Upper lobe of left lung (tissue), 6 donors: ENCODE measurements around the gene EXOC3. TPM values are rescaled to one million over a fixed set of nuclear protein-coding genes. Genes with fewer than 3 reads are reported as not detected.
A peak's percentile ranks its signal among the peaks of the same experiment; 100 is the strongest.
"Not testable (repeated sequence)": the region's sequence is repeated elsewhere in the genome, so short reads cannot be mapped to it uniquely, and the experiment has no call there.

Source experiments
- ATAC-seq, 2 donors: fragments of 200-7000 bp; cut with Tn5 transposase; one replicate each; pipeline ENCODE4 v1.9.1; 2022; ENCODE audit warnings: mild to moderate bottlenecking in 2 of 2, moderate library complexity in 2 of 2; ENCODE audit not compliant: low FRiP score in 2 of 2
- DNase-seq, 2 donors: peaks; one replicate each; pipeline ENCODE4 v3.0.0-alpha.2; 2019 to 2020
- H3K27ac ChIP-seq, 4 donors: fragments of 200-600 bp; sonication (generic); one replicate each; pipeline ENCODE4 v1.5.1; 2016 to 2019
- H3K27me3 ChIP-seq, 4 donors: fragments of 200-600 bp; sonication (generic); one replicate each; pipeline ENCODE4 v1.5.1; 2017 to 2019
- H3K36me3 ChIP-seq, 4 donors: fragments of 200-600 bp; sonication (generic); one replicate each; pipeline ENCODE4 v1.5.1; 2016 to 2019
- H3K4me1 ChIP-seq, 4 donors: fragments of 200-600 bp; sonication (generic); one replicate each; pipeline ENCODE4 v1.5.1; 2018 to 2019
- H3K4me3 ChIP-seq, 4 donors: fragments of 200-600 bp; sonication (generic); one replicate each; pipeline ENCODE4 v1.5.1; 2017 to 2019; ENCODE audit warnings: mild to moderate bottlenecking in 2 of 4, moderate library complexity in 1 of 4
- H3K9me3 ChIP-seq, 4 donors: fragments of 200-600 bp; sonication (generic); one replicate each; pipeline ENCODE4 v1.5.1; 2018 to 2019
- CTCF ChIP-seq, 6 experiments: fragments of 450-650 bp in 4 of 6; fragments of 200-600 bp in 2 of 6; sonication (generic) in 2 of 6; IDR thresholded peaks; one replicate each; pipeline ENCODE4 v1.5.1; 2016 to 2019; ENCODE audit warnings: antibody characterized with exemption in 6 of 6
- EP300 ChIP-seq, 4 donors: sonication (generic); formaldehyde crosslinking; IDR thresholded peaks; one replicate each; pipeline ENCODE4 v1.5.1; 2017; ENCODE audit warnings: antibody characterized with exemption in 4 of 4, control low read depth in 2 of 4
- POLR2A ChIP-seq, 4 donors: fragments of 450-650 bp; IDR thresholded peaks; one replicate each; pipeline ENCODE4 v1.5.1; 2016 to 2017; ENCODE audit warnings: antibody characterized with exemption in 4 of 4, mild to moderate bottlenecking in 2 of 4
- POLR2AphosphoS5 ChIP-seq, 2 donors: sonication (generic); formaldehyde crosslinking; IDR thresholded peaks; one replicate each; pipeline ENCODE4 v1.5.1; 2017; ENCODE audit warnings: antibody characterized with exemption in 2 of 2
- WGBS, 2 donors: methylation state at CpG; one replicate each; pipeline ENCODE4 v1.1.5; 2017 to 2018; 5-methylcytosine and 5-hydroxymethylcytosine counted together
- total RNA-seq, 6 donors: library from RNA; depleted of rRNA in 4 of 6; stranded (reverse); fragments of >200 nt in 4 of 6; gene quantifications; one replicate each; pipeline versions ENCODE4 v1.1.0 to v1.2.1, GENCODE V29; 2016 to 2021
- donor health status: DM: no; HTN: no; CAD: no; lungs with moderate emphysema.
- donor health status: DM: no; HTN: yes; CAD: no; lungs with severe emphysema.

Gene EXOC3
- total RNA-seq, 6 donors from 2014 or later: 43.6 to 149 (median 64.5) TPM

GRCh38 chr5:472656-473550 is 29.9 kb downstream of the EXOC3 start:
- peaks cover 20 to 40% (median 29%) of the 10 kb centered on the region in 4 donors for H3K4me1 ChIP-seq
- H3K4me3 ChIP-seq: peak overlapping the region; percentile 82 to 100 (median 98)
- ATAC-seq (peak; percentile 75 to 94), DNase-seq (peak; percentile 87 to 99)
- no peaks in the 10 kb centered on the region for H3K9me3 ChIP-seq
- WGBS, 2 donors: 3% methylated on average over 8 to 39 of the region's 137 CpGs
- peak overlapping the region; percentile 62 to 85 (median 72) for H3K27ac ChIP-seq
- H3K27me3 ChIP-seq: peaks cover 0 to 28% (median 10%) of the 10 kb centered on the region in 4 donors
- TF ChIP-seq POLR2A (IDR thresholded peaks at IDR 0.05) (peak in 2 of 4 donors; percentile 63 to 71), POLR2AphosphoS5 (IDR thresholded peaks at IDR 0.05) (peak; percentile 23 to 29), CTCF (IDR thresholded peaks at IDR 0.05) (no peak), EP300 (IDR thresholded peaks at IDR 0.05) (no peak)
- peaks cover 0 to 12% (median 0%) of the 10 kb centered on the region in 4 donors for H3K36me3 ChIP-seq

DNA sequence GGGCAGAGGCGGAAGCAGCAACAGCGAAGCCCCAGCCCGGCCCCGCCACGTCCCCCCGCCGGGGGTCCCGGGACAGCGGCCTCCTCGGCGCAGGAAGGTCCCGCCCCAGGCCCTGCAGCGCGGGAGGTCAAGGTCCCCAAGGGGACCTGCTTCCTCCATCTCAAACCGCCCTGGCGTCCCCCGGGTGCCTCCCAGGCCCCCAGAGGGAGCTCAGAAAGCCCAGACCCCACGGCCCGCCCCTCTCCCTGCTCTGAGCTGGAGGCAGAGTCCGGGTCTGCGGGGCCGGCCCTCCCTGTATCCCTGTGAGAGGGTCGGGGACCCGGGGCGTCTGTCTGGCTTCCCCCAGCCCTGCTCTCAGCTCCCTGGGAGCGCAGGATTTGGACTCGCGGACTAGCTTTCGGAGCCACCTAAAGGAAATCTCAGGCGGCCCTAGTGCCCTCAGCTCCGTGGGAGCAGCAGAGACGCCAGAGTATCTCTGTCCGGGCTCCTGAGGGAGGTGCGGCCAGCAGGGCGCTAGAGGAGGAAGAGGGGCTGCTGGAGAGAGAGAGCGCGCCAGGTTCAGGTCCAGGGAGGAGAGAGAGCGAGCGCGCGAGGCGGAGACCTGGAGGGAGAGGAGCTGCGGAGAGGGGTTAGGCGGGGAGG is 30.7 kb downstream of the EXOC3 start:
- ATAC-seq (peak in 1 of 2 donors; percentile 10), DNase-seq (no peak)
- peak overlapping the region; percentile 82 to 100 (median 98) for H3K4me3 ChIP-seq
- H3K27me3 ChIP-seq: peaks cover 0 to 34% (median 14%) of the 10 kb centered on the region in 4 donors
- peak overlapping the region in 3 of 4 donors; percentile 46 to 80 (median 72) for H3K27ac ChIP-seq
- 0 to 5% methylated on average over 10 to 30 of the region's 44 CpGs for WGBS, 2 donors
- TF ChIP-seq POLR2A (IDR thresholded peaks at IDR 0.05): no peak
- TF ChIP-seq CTCF (IDR thresholded peaks at IDR 0.05): no peak
- no peak for TF ChIP-seq EP300 (IDR thresholded peaks at IDR 0.05)
- TF ChIP-seq POLR2AphosphoS5 (IDR thresholded peaks at IDR 0.05): no peak
- peaks cover 0 to 9% (median 0%) of the 10 kb centered on the region in 4 donors for H3K36me3 ChIP-seq
- no peaks in the 10 kb centered on the region for H3K9me3 ChIP-seq
- H3K4me1 ChIP-seq: peaks cover 20 to 40% (median 29%) of the 10 kb centered on the region in 4 donors

GRCh38 chr5:474232-474839 is 31.4 kb downstream of the EXOC3 start:
- ATAC-seq, H3K36me3 ChIP-seq, H3K9me3 ChIP-seq, H3K27ac ChIP-seq, DNase-seq: not testable (repeated sequence)
- WGBS, 2 donors: 3 to 5% methylated on average over 13 to 25 of the region's 50 CpGs
- H3K27me3 ChIP-seq: peaks cover 0 to 39% (median 17%) of the 10 kb centered on the region in 4 donors
- H3K4me3 ChIP-seq: peak overlapping the region in 3 of 4 donors; percentile 98 to 100 (median 99)
- peaks cover 20 to 40% (median 29%) of the 10 kb centered on the region in 4 donors for H3K4me1 ChIP-seq

- peak overlapping the region in 2 of 4 donors; percentile 30 to 99 for H3K4me3 ChIP-seq
Observed at GRCh38 chr5:474840-475661, 32.1 kb downstream of the EXOC3 start.

More at GRCh38 chr5:474840-475661, 32.1 kb downstream of the EXOC3 start:
- Histone ChIP-seq H3K27ac (no peak overlapping the region), H3K36me3 (peaks cover 0 to under 1% (median 0%) of the 10 kb centered on the region in 4 donors), H3K4me1 (peaks cover 20 to 40% (median 29%) of the 10 kb centered on the region in 4 donors), H3K9me3 (no peaks in the 10 kb centered on the region), H3K27me3 (peaks cover 0 to 42% (median 21%) of the 10 kb centered on the region in 4 donors)
- TF ChIP-seq EP300 (IDR thresholded peaks at IDR 0.05) (no peak), CTCF (IDR thresholded peaks at IDR 0.05) (no peak), POLR2A (IDR thresholded peaks at IDR 0.05) (no peak), POLR2AphosphoS5 (IDR thresholded peaks at IDR 0.05) (no peak)
- ATAC-seq (no peak), DNase-seq (peak in 1 of 2 donors; percentile 87)
- WGBS, 2 donors: 11 to 22% methylated on average over 15 to 48 of the region's 50 CpGs
